MM.1S (cell line): ENCODE results near the gene HOXC4.

Experiments used
- DNase-seq: peaks from one replicate; pipeline ENCODE4 v3.0.0-alpha.2; 2015
- H2AFZ ChIP-seq: fragments of 300-600 bp; sonication (generic); 2 replicates; pipeline ENCODE4 v1.6.0; 2016; ENCODE audit warnings: antibody characterized with exemption, low read length
- H3F3A ChIP-seq: fragments of 300-600 bp; sonication (generic); 2 replicates; pipeline ENCODE4 v1.6.1; 2016; ENCODE audit warnings: mild to moderate bottlenecking, antibody characterized with exemption, low read length, moderate library complexity, mixed read lengths; ENCODE audit not compliant: insufficient read depth
- H3K27ac ChIP-seq: fragments of 300-600 bp; sonication (generic); 2 replicates; pipeline ENCODE4 v1.5.1; 2016; ENCODE audit warnings: mild to moderate bottlenecking, low read length
- H3K27me3 ChIP-seq: fragments of 300-600 bp; sonication (generic); replicated peaks from 2 replicates; pipeline ENCODE4 v1.6.0; 2016; ENCODE audit warnings: low read length; ENCODE audit not compliant: insufficient read depth
- H3K36me3 ChIP-seq: fragments of 300-600 bp; sonication (generic); replicated peaks from 2 replicates; pipeline ENCODE4 v1.6.1; 2016; ENCODE audit warnings: mild to moderate bottlenecking, low read length, mixed read lengths; ENCODE audit not compliant: insufficient read depth
- H3K4me1 ChIP-seq: fragments of 300-600 bp; sonication (generic); 2 replicates; pipeline ENCODE4 v1.6.1; 2016; ENCODE audit warnings: low read length, mixed read lengths
- H3K4me2 ChIP-seq: fragments of 300-600 bp; sonication (generic); 2 replicates; pipeline ENCODE4 v1.6.0; 2016; ENCODE audit warnings: low read depth, low read length
- H3K4me3 ChIP-seq: fragments of 300-600 bp; sonication (generic); 2 replicates; pipeline ENCODE4 v1.5.1; 2016; ENCODE audit warnings: low read length, mixed read lengths
- H3K79me2 ChIP-seq: fragments of 300-600 bp; sonication (generic); 2 replicates; pipeline ENCODE4 v1.6.1; 2016; ENCODE audit warnings: mixed run types, low read length, mixed read lengths
- H3K9ac ChIP-seq: fragments of 300-600 bp; sonication (generic); 2 replicates; pipeline ENCODE4 v1.6.1; 2016; ENCODE audit warnings: low read length, mixed read lengths
- H3K9me2 ChIP-seq: fragments of 300-600 bp; sonication (generic); replicated peaks from 2 replicates; pipeline ENCODE4 v1.6.1; 2016; ENCODE audit warnings: mild to moderate bottlenecking, low read length, mixed read lengths; ENCODE audit not compliant: insufficient read depth
- H3K9me3 ChIP-seq: fragments of 300-600 bp; sonication (generic); replicated peaks from 2 replicates; pipeline ENCODE4 v1.6.1; 2016; ENCODE audit warnings: mild to moderate bottlenecking, low read length, mixed read lengths; ENCODE audit not compliant: insufficient read depth
- H4K20me1 ChIP-seq: fragments of 300-600 bp; sonication (generic); 2 replicates; pipeline ENCODE4 v1.6.1; 2016; ENCODE audit warnings: mild to moderate bottlenecking, low read length, moderate library complexity, mixed read lengths; ENCODE audit not compliant: insufficient read depth
- EZH2 ChIP-seq: fragments of 300-600 bp; sonication (generic); optimal IDR thresholded peaks from 2 replicates; pipeline ENCODE3; 2017; ENCODE audit warnings: low read depth, mild to moderate bottlenecking, antibody characterized with exemption, low read length, mixed read lengths
- EZH2phosphoT487 ChIP-seq: fragments of 300-600 bp; sonication (generic); IDR thresholded peaks from 2 replicates; pipeline ENCODE4 v1.6.1; 2018; ENCODE audit warnings: antibody characterized with exemption, low read length
- TF ChIP-seq, protein P1 (sequence below): fragments of 300-600 bp; sonication (generic); IDR thresholded peaks from 2 replicates; pipeline ENCODE4 v1.5.1; 2016; ENCODE audit warnings: antibody characterized with exemption, low read length, mixed read lengths

The HOXC4 gene

DNA sequence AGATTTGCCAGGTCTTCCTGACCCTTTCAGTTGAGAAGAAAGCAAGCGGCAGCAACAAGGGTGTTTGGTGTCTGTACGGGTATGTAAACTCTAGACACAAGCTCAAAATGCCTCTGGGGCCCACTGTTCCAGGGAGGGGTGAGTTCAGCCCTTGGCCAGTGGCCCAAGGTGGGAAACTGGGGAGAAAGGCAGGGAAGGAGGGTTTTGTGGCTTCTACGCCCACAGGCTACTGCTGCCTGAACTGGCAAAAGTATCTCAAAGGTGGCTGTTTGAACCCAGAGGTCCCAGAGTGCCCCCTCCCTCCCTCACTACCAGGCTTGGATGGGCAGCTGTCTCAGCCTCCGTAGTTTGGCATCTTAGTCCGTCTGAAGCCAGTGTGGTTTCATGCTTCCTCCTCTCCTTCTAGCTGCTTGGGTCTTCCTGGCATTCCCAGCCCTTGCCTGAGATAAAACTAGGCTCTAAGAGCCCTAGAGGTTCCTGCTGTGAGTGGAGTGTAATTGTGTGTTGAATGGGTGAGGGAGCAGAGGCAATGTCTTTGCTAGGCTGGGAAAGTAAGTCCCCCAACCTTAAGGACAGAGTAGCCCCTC is 15.3 kb upstream of the HOXC4 start:
- no peaks in the 10 kb centered on the region for H3F3A ChIP-seq
- no peak overlapping the region for H2AFZ ChIP-seq
- no peaks in the 10 kb centered on the region for H3K4me1 ChIP-seq
- DNase-seq = no peak
- TF ChIP-seq EZH2phosphoT487 = no peak
- TF ChIP-seq EZH2 = no peak
- TF ChIP-seq, protein P1, sequence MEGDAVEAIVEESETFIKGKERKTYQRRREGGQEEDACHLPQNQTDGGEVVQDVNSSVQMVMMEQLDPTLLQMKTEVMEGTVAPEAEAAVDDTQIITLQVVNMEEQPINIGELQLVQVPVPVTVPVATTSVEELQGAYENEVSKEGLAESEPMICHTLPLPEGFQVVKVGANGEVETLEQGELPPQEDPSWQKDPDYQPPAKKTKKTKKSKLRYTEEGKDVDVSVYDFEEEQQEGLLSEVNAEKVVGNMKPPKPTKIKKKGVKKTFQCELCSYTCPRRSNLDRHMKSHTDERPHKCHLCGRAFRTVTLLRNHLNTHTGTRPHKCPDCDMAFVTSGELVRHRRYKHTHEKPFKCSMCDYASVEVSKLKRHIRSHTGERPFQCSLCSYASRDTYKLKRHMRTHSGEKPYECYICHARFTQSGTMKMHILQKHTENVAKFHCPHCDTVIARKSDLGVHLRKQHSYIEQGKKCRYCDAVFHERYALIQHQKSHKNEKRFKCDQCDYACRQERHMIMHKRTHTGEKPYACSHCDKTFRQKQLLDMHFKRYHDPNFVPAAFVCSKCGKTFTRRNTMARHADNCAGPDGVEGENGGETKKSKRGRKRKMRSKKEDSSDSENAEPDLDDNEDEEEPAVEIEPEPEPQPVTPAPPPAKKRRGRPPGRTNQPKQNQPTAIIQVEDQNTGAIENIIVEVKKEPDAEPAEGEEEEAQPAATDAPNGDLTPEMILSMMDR = no peak
- H3K27ac ChIP-seq = no peak overlapping the region
- no peaks in the 10 kb centered on the region for H3K36me3 ChIP-seq
- no peak overlapping the region for H3K4me2 ChIP-seq
- no peaks in the 10 kb centered on the region for H4K20me1 ChIP-seq
- H3K27me3 ChIP-seq = peaks cover 81% of the 10 kb centered on the region
- H3K9me2 ChIP-seq = no peaks in the 10 kb centered on the region
- H3K4me3 ChIP-seq = no peak overlapping the region
- no peaks in the 10 kb centered on the region for H3K9me3 ChIP-seq
- H3K79me2 ChIP-seq = no peaks in the 10 kb centered on the region
- H3K9ac ChIP-seq = no peak overlapping the region

DNA sequence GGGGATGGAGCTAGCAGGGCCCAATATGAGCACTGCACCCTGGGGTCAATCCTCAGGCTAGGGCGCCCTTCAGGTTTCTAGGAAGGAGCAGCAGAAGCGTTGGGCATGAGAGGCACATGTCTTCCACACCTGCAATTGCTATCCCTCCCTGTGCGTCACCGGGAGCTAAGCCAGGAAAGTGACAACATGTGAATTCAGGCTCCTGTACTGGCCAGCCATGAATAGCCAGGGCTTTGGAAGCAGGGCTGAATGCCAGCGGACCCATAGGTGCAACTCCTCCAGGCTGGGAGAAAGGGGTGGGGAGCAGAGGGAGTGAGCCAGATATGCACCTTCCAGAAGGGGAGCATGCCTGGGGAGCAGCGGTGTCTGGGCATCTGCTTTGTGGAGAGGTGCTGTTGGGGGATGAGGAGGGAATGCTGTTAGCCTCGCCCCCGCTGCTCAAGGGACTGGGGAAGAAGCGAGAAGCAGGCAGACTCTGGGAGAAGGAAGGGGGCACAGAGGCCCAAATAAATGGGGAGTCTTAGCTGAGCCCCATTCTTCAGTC is 14.7 kb upstream of the HOXC4 start:
- no peaks in the 10 kb centered on the region for H3K9me2 ChIP-seq
- H3K36me3 ChIP-seq = no peaks in the 10 kb centered on the region
- H3K79me2 ChIP-seq = no peaks in the 10 kb centered on the region
- no peak overlapping the region for H3K4me3 ChIP-seq
- peaks cover 75% of the 10 kb centered on the region for H3K27me3 ChIP-seq
- H3K9ac ChIP-seq = no peak overlapping the region
- no peaks in the 10 kb centered on the region for H3K9me3 ChIP-seq
- no peak for DNase-seq
- TF ChIP-seq EZH2 = no peak
- TF ChIP-seq, protein P1 = no peak
- TF ChIP-seq EZH2phosphoT487 = no peak
- no peaks in the 10 kb centered on the region for H3F3A ChIP-seq
- no peak overlapping the region for H3K27ac ChIP-seq
- H3K4me2 ChIP-seq = no peak overlapping the region
- H3K4me1 ChIP-seq = no peaks in the 10 kb centered on the region
- H2AFZ ChIP-seq = no peak overlapping the region
- no peaks in the 10 kb centered on the region for H4K20me1 ChIP-seq

DNA sequence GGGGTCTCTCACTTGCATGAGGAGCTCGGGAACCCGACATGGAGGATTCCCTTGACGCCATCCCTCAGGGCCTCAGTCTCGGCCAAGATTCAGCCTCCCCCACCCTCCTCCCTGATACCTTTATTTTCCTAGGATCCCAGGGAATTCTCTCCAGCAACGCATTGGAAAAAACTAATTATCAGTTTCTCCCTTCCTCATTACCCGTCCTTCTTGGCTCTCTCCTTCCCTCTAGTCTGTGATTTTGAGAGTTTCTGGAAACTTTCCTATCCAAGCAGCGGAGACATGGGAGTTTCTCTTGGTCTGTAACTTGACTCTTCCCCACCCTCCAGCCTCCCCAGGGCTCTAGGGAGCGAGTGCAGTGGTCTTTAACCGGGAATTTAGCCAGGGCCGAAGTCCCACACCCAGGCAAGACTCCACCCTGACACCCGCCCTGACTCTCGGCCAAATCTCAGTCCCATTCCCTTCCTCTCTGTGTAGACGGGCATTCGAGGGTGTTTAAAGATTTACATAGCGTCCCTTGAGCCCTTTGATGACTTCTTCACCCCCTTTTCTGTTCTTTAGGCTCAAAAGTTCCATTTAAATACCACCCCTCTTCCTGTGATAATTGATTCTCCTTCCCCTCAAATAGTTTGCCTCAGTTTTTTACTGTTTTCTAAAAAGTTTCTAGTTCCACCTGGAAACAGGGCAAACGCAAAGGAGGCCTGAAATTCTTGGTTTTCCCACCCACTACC is 14.1 kb upstream of the HOXC4 start:
- no peak for TF ChIP-seq EZH2phosphoT487
- TF ChIP-seq, protein P1 = no peak
- no peak for TF ChIP-seq EZH2
- Histone ChIP-seq H3K79me2 (no peaks in the 10 kb centered on the region), H3K27me3 (peaks cover 74% of the 10 kb centered on the region), H3K36me3 (no peaks in the 10 kb centered on the region), H3K9me3 (no peaks in the 10 kb centered on the region), H3K27ac (no peak overlapping the region), H3F3A (no peaks in the 10 kb centered on the region), H2AFZ (peak overlapping the region; percentile 59), H3K9me2 (no peaks in the 10 kb centered on the region), H3K4me1 (no peaks in the 10 kb centered on the region), H3K4me2 (peak overlapping the region; percentile 40), H3K9ac (no peak overlapping the region), H3K4me3 (peak overlapping the region; percentile 13; the same call in 1 of the 2 replicates), H4K20me1 (no peaks in the 10 kb centered on the region)
- DNase-seq = no peak
